Esophagus (tissue), 2 donors: ENCODE data around the gene VPS33A. TPM values are rescaled to one million over a fixed set of nuclear protein-coding genes. Genes with fewer than 3 reads are reported as not detected.
A peak's percentile ranks its signal among the peaks of the same experiment; 100 is the strongest.

Experiments
- H3K27ac ChIP-seq, 2 donors: one replicate each; pipeline ENCODE4 v1.5.1; 2013; ENCODE audit warnings: low read depth in 2 of 2, mild to moderate bottlenecking in 2 of 2, inconsistent platforms in 1 of 2, low read length in 1 of 2, moderate library complexity in 1 of 2
- H3K27me3 ChIP-seq, 2 donors: one replicate each; pipeline ENCODE4 v1.6.1; 2013; ENCODE audit warnings: low read length in 2 of 2, control low read depth in 1 of 2, mild to moderate bottlenecking in 1 of 2; ENCODE audit not compliant: insufficient read depth in 2 of 2, control insufficient read depth in 1 of 2
- H3K36me3 ChIP-seq, 2 donors: one replicate each; pipeline ENCODE4 v1.6.1; 2013; ENCODE audit warnings: low read length in 1 of 2; ENCODE audit not compliant: control insufficient read depth in 2 of 2, insufficient read depth in 2 of 2
- H3K4me1 ChIP-seq, 2 donors: one replicate each; pipeline ENCODE4 v1.6.1; 2013; ENCODE audit warnings: low read length in 1 of 2; ENCODE audit not compliant: control insufficient read depth in 2 of 2, insufficient read depth in 2 of 2
- H3K4me3 ChIP-seq, 2 donors: one replicate each; pipeline ENCODE4 v1.5.1; 2013; ENCODE audit warnings: low read length in 2 of 2, mild to moderate bottlenecking in 2 of 2, low read depth in 1 of 2, moderate library complexity in 1 of 2
- H3K9me3 ChIP-seq, 2 donors: one replicate each; pipeline ENCODE4 v1.6.1; 2013; ENCODE audit warnings: mild to moderate bottlenecking in 2 of 2, low read depth in 1 of 2, low read length in 1 of 2, moderate library complexity in 1 of 2; ENCODE audit not compliant: control insufficient read depth in 2 of 2, insufficient read depth in 1 of 2
- WGBS, 2 donors: extraction: QIAGEN DNeasy Blood & Tissue Kit; methylation state at CpG; one replicate each; pipeline ENCODE4 v1.1.7; 2013; 5-methylcytosine and 5-hydroxymethylcytosine counted together
- polyA plus RNA-seq, 2 donors: library from polyadenylated mRNA; stranded (reverse); fragments of 200-250 nt; gene quantifications; one replicate each; pipeline ENCODE4 v1.2.3, GENCODE V29; 2013
- donor health status: healthy with polysubstance abuse.
- donor health status: Bipolar disorder and iron deficiency.

VPS33A gene
- 1 to 10 TPM; 6.1 to 8.6 TPM for polyA plus RNA-seq

DNA sequence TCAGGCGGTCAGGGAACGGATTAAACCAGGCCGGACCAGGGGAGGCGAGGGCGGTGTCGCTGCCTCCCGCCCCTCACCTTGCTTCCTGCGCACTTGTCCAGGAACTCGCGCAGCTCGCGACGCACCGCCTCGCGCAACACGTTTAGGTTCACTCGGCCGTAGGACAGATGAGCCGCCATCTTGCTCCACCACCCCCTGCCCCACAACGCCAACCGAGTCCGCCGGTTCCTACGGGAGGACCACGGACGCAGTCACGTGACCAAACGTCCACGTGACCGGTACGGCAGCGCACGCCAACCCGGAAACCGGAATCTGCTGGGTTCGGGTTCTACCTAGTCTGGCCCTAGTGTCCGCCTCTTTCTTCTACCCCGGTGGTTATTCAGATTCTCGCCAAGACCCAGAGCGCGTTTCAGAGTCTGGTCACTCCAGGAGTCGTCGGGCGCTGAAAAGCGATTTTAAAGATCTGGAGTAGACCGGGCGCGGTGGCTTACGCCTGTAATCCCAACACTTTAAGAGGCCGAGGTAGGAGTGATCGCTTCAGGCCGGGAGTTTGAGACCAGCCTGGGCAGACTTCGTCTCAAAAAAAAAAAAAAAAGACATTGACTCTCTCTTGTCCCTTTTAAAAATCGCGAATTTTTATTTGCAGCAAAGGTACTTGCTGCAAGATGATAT lies at the start of gene VPS33A:
Gene VPS33A, minus strand, starts transcription at position 265 of the 672 bp plus-strand sequence. Its CDS starts 86 bp downstream, at position 179.
- Histone ChIP-seq H3K36me3 (peaks cover 0 to 3% of the 10 kb centered on the region in 2 donors), H3K4me1 (peaks cover 0 to 2% of the 10 kb centered on the region in 2 donors), H3K4me3 (peak within 1 kb of the TSS; percentile 77 to 81), H3K9me3 (no peaks in the 10 kb centered on the region), H3K27ac (peak within 1 kb of the TSS; percentile 93 to 95), H3K27me3 (no peaks in the 10 kb centered on the region)
- 0% methylated on average over 56 of the region's 56 CpGs for WGBS, 2 donors

DNA sequence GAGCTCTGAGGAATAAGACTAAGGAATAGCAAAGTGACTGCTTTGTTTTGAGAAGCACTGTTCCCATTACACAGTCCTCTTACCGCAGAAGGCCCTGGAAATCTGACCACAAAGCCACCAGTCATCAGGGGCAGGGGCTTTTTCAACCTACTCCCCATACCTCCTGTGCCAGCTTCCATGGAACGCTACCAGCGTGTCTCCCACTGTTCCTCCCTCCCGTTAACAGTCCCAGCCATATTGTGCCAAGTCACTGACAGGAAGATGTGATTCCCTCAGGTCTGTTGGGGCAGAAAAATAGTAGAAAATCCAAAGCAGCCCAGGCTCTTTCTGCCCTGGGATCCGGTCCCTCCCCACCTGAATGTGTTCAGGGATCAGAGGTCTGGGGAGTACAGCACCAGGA lies 46.6 kb upstream of the VPS33A start:
- Histone ChIP-seq H3K4me1 (no peaks in the 10 kb centered on the region), H3K9me3 (no peaks in the 10 kb centered on the region), H3K36me3 (peaks cover 12 to 21% of the 10 kb centered on the region in 2 donors), H3K27me3 (no peaks in the 10 kb centered on the region), H3K4me3 (no peak overlapping the region), H3K27ac (no peak overlapping the region)
- WGBS, 2 donors = 92 to 93% methylated on average over 5 of the region's 5 CpGs

DNA sequence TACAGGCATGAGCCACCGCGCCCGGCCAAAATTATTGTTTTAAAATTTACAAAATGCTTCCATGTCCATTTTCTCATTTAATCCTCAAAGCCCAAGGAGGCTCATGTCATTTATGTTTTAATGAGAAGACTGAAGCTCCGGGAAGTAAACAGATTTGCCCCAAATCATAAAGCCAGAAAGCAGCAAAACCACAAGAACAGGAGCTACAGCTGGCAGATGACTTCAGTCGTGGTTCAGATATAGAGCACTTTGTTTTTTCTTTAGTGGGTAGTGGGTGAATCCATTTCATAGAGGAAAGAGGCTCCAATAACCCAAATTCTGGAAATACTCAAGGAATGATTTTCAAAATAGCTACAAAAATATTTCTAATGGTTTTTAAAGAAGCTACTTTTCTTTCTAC lies 45.4 kb upstream of the VPS33A start:
- H3K27me3 ChIP-seq = no peaks in the 10 kb centered on the region
- WGBS, 2 donors = 88% methylated on average over 5 of the region's 5 CpGs
- no peaks in the 10 kb centered on the region for H3K4me1 ChIP-seq
- no peaks in the 10 kb centered on the region for H3K9me3 ChIP-seq
- H3K4me3 ChIP-seq = no peak overlapping the region
- H3K36me3 ChIP-seq = peaks cover 12 to 17% of the 10 kb centered on the region in 2 donors
- no peak overlapping the region for H3K27ac ChIP-seq

DNA sequence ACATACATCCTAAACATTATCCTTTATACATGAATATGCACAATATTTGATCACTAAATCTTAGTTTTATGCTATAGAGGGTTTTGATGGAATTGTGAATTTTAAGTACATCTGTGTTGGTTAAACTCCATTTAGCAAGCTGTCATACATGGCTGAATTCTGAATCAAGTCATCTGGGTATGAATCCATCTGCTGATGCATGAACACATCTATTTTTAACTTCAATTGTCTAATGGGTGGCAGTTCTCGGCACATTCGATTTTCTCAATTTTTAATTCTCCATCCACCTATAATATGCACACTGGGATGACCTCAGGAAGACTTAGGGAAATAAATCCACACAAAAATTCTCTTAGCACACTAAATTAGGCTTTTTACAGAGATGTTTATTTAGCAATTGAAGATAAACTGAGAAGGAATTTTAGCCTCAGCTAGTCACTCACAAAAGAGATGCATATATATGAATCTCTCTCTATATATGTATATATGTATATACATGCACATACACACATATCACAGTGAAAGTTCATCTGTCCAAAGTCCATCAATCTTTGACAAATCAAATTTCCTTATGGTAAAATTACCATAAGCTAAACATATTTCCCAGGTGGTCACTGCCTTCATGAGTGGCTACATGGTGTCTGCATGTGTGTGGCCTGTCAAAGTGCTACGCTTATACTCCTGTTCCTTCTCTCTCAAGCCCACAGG lies 44.5 kb upstream of the VPS33A start:
- 87 to 89% methylated on average over 3 of the region's 3 CpGs for WGBS, 2 donors

DNA sequence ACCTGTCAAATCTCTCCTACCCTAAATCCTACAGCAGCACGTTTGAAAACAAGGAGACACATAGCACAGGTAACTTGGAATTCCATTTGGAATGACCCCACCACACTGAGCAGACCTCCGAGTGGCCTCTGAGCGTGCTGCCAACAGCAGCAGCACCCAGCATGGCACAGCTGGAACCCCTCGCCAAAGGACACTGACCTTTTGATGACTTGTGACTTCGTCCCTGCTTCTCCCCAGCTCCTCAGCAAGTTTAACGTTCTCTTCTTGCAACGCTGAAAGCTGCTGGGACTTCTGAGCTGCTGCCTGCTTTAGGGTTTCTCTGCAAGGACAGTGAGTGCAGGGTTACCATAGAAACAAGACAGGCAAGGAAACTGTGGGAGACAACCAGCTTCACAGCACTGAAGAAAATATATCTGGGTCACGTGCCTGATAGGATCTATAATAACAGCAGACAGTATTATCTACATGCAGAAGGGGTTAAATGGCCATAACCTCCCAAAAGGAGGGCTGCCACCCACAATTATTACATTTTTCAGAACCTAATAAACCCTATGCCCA lies 43.3 kb upstream of the VPS33A start:
- H3K4me1 ChIP-seq = no peaks in the 10 kb centered on the region
- H3K36me3 ChIP-seq = peaks cover 12% of the 10 kb centered on the region in 2 donors

More for the DNA sequence above, 44.5 kb upstream of the VPS33A start:
- H3K4me3 ChIP-seq = no peak overlapping the region
- H3K36me3 ChIP-seq = peaks cover 12% of the 10 kb centered on the region in 2 donors
- no peak overlapping the region for H3K27ac ChIP-seq
- H3K27me3 ChIP-seq = no peaks in the 10 kb centered on the region
- no peaks in the 10 kb centered on the region for H3K9me3 ChIP-seq
- H3K4me1 ChIP-seq = no peaks in the 10 kb centered on the region

DNA sequence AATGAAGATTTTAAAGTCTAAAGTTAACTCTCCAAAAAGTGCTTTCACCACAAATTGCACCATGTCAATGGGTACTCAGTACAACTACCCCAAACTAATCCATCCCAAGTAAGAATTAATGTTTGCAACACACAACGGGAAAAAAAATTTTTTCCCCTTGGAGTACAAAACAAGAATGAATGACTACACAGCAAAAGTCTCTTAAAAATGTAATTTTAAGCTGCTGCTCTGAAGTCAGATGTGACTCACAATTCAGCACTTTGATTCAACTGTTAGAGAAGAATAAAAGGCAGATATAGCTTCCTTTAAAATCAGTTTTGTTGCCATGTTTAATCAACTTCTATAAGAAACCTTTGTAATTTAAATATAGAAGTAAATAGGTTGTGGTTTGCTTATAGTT lies 42.5 kb upstream of the VPS33A start:
- Histone ChIP-seq H3K4me1 (peaks cover 0 to under 1% of the 10 kb centered on the region in 2 donors), H3K36me3 (peaks cover 14 to 19% of the 10 kb centered on the region in 2 donors), H3K27ac (no peak overlapping the region), H3K27me3 (no peaks in the 10 kb centered on the region), H3K4me3 (no peak overlapping the region), H3K9me3 (no peaks in the 10 kb centered on the region)
- WGBS, 2 donors = 92% methylated on average over 1 of the region's 1 CpG

More for the DNA sequence above, 43.3 kb upstream of the VPS33A start:
- H3K27ac ChIP-seq = no peak overlapping the region
- 82 to 86% methylated on average over 8 of the region's 8 CpGs for WGBS, 2 donors
- no peaks in the 10 kb centered on the region for H3K27me3 ChIP-seq
- no peak overlapping the region for H3K4me3 ChIP-seq
- no peaks in the 10 kb centered on the region for H3K9me3 ChIP-seq

DNA sequence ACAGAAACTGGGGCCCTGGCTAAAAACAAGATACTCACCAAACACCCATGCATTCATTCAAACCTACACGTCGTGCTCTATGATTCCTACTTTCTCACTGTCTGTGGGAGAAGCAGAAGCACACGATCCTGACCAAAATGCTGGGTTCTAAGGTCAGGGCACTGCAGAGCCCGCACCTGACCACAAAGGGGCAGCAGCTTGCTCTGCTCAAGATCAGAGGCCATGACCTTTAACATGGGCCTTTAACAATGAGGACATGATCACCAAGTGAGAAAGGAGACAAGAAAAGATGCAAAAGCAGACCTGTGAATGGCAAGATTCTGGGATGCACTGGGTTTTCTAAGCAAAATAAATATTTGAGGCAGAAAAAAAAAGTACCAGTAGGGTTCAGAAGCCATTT lies 40.1 kb upstream of the VPS33A start:
- H3K27me3 ChIP-seq = no peaks in the 10 kb centered on the region

DNA sequence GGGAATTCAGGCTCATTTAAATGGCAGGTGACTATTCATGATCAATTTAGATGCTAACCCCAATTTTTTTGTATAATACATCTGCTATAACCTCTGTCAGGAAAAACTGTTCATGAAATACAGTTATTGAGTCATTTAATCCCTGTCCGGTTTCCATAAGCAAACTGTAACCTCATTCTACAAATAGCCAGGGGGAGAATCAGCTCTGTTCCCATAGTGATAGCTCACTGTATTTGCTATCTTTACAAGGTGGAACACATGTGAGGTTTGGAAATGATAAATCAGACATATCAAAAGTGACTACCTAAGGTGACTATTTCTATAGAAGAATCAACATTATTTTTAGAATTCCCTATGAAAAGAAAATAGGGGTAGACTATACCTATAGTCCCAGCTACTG lies 38.6 kb upstream of the VPS33A start:
- Histone ChIP-seq H3K4me1 (peaks cover 0 to 2% of the 10 kb centered on the region in 2 donors), H3K27ac (no peak overlapping the region), H3K4me3 (no peak overlapping the region), H3K9me3 (no peaks in the 10 kb centered on the region), H3K27me3 (no peaks in the 10 kb centered on the region), H3K36me3 (peaks cover 15 to 19% of the 10 kb centered on the region in 2 donors)
- 55 to 76% methylated on average over 1 of the region's 1 CpG for WGBS, 2 donors

More for the DNA sequence above, 40.1 kb upstream of the VPS33A start:
- 75 to 83% methylated on average over 4 of the region's 4 CpGs for WGBS, 2 donors
- Histone ChIP-seq H3K9me3 (no peaks in the 10 kb centered on the region), H3K27ac (no peak overlapping the region), H3K4me3 (no peak overlapping the region), H3K36me3 (peaks cover 15 to 18% of the 10 kb centered on the region in 2 donors), H3K4me1 (peaks cover 0 to 2% of the 10 kb centered on the region in 2 donors)

DNA sequence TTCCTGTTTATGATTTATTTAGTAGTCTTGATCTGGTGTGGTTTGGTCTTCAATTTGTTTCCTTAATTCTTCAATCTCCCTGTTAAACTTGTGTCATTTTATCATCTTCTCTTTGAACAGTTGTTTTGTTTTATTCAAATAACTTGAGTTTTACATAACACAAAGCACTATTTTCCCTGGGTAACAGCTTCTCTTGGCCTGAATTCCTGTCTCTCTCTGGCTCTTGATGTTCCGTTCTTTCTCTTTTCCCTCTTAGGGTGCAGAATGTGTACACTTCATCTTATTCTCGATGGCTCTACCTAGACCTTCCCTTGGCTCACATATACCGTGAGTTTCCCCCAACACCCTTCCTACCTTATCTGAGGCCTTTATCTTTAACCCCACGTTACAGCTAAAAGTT lies 36.8 kb upstream of the VPS33A start:
- peaks cover 0 to 2% of the 10 kb centered on the region in 2 donors for H3K4me1 ChIP-seq
- no peaks in the 10 kb centered on the region for H3K27me3 ChIP-seq
- H3K27ac ChIP-seq = peak overlapping the region in 1 of 2 donors; percentile 2
- H3K4me3 ChIP-seq = no peak overlapping the region
- peaks cover 11 to 20% of the 10 kb centered on the region in 2 donors for H3K36me3 ChIP-seq
- H3K9me3 ChIP-seq = no peaks in the 10 kb centered on the region
- 83 to 85% methylated on average over 4 of the region's 4 CpGs for WGBS, 2 donors
